Measurements from ENCODE around the gene ARFGAP2.

ARFGAP2 gene

GRCh38 chr11:47181271-47181670, 4.6 kb upstream of the ARFGAP2 start:
- Histone ChIP-seq H3K27me3 (ENCODE audit: insufficient read depth, poor library complexity, severe bottlenecking) (peaks cover 8% of the 10 kb centered on the region), H3K27ac (replicated peaks) (no peak overlapping the region), H3K4me3 (replicated peaks; ENCODE audit: insufficient read depth, low read length) (no peak overlapping the region)
- TF ChIP-seq CTCF (IDR thresholded peaks at IDR 0.05; ENCODE audit: insufficient read depth, low read length), result no peak
- TF ChIP-seq REST (IDR thresholded peaks at IDR 0.05; ENCODE audit: insufficient replicate concordance, low read depth), result no peak
- no peak for TF ChIP-seq GABPA (IDR thresholded peaks at IDR 0.05; ENCODE audit: low read depth)
- TF ChIP-seq SPI1 (IDR thresholded peaks at IDR 0.05; ENCODE audit: borderline replicate concordance, low read depth), result no peak
- no peak for TF ChIP-seq POLR2AphosphoS5 (IDR thresholded peaks at IDR 0.05; ENCODE audit: low read depth)
- DNase-seq (ENCODE audit: low read depth in 1 of 2, low spot score in 1 of 2), result no peak

- H3K4me3 ChIP-seq (replicated peaks; ENCODE audit: insufficient read depth, low read length), result no peak overlapping the region
- peaks cover 1% of the 10 kb centered on the region for H3K27me3 ChIP-seq (ENCODE audit: insufficient read depth, poor library complexity, severe bottlenecking)
- no peak for TF ChIP-seq REST (IDR thresholded peaks at IDR 0.05; ENCODE audit: insufficient replicate concordance, low read depth)
- DNase-seq (ENCODE audit: low read depth in 1 of 2, low spot score in 1 of 2), result no peak
- H3K27ac ChIP-seq (replicated peaks), result no peak overlapping the region
Observed at GRCh38 chr11:47180006-47180787, 3.5 kb upstream of the ARFGAP2 start.

- TF ChIP-seq SPI1 (IDR thresholded peaks at IDR 0.05; ENCODE audit: borderline replicate concordance, low read depth), result no peak
- TF ChIP-seq CTCF (IDR thresholded peaks at IDR 0.05; ENCODE audit: insufficient read depth, low read length), result peak; percentile 79
- TF ChIP-seq GABPA (IDR thresholded peaks at IDR 0.05; ENCODE audit: low read depth), result no peak
- H3K4me3 ChIP-seq (replicated peaks; ENCODE audit: insufficient read depth, low read length), result no peak overlapping the region
- no peak overlapping the region for H3K27ac ChIP-seq (replicated peaks)
- peak in 1 of 2 experiments; percentile 67 for DNase-seq (ENCODE audit: low read depth in 1 of 2, low spot score in 1 of 2)
- no peaks in the 10 kb centered on the region for H3K27me3 ChIP-seq (ENCODE audit: insufficient read depth, poor library complexity, severe bottlenecking)
Observed at GRCh38 chr11:47179655-47179991, 2.9 kb upstream of the ARFGAP2 start.

- H3K27me3 ChIP-seq (ENCODE audit: insufficient read depth, poor library complexity, severe bottlenecking), result no peaks in the 10 kb centered on the region
- DNase-seq (ENCODE audit: low read depth in 1 of 2, low spot score in 1 of 2), result no peak
- no peak overlapping the region for H3K4me3 ChIP-seq (replicated peaks; ENCODE audit: insufficient read depth, low read length)
- TF ChIP-seq CTCF (IDR thresholded peaks at IDR 0.05; ENCODE audit: insufficient read depth, low read length) (no peak), POLR2AphosphoS5 (IDR thresholded peaks at IDR 0.05; ENCODE audit: low read depth) (no peak), GABPA (IDR thresholded peaks at IDR 0.05; ENCODE audit: low read depth) (no peak), REST (IDR thresholded peaks at IDR 0.05; ENCODE audit: insufficient replicate concordance, low read depth) (no peak), SPI1 (IDR thresholded peaks at IDR 0.05; ENCODE audit: borderline replicate concordance, low read depth) (no peak)
- no peak overlapping the region for H3K27ac ChIP-seq (replicated peaks)
Observed at GRCh38 chr11:47178737-47179654, 2.3 kb upstream of the ARFGAP2 start.

All from HL-60 (cell line).